ENCODE data around the gene ORM1.
A peak's percentile ranks its signal among the peaks of the same experiment; 100 is the strongest.

Gene ORM1

GRCh38 chr9:114373960-114374730 lies 51.2 kb downstream of the ORM1 start:
- peaks cover 76% of the 10 kb centered on the region for H3K36me3 Mint-ChIP-seq (ENCODE audit: low read depth)
- H3K27ac Mint-ChIP-seq: peak overlapping the region; percentile 84
- peak overlapping the region; percentile 30 for H3K4me3 Mint-ChIP-seq
- ATAC-seq (no peak), DNase-seq (no peak)
- H3K9me3 Mint-ChIP-seq: peaks cover 3% of the 10 kb centered on the region
- peaks cover 86% of the 10 kb centered on the region for H3K4me1 Mint-ChIP-seq
- no peaks in the 10 kb centered on the region for H3K27me3 Mint-ChIP-seq

DNA sequence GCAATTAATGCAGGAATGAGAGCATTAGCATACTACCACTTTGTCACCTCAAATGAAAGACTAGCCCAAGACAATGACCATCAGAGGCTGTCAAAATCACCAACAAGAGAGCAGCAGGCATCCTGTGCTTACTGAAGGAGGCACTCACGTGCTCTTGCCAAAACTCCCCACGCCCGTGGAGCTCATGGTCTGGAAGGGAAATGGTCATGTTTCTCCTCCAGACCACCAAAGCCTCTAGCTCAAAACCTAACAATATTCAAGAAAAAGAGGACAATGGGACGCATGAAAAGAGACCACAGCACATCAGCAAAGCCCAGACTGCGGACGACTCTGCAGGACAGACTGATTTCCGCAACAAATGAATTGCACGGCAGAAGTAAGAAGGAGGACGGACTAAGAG lies 52.0 kb downstream of the ORM1 start:
- DNase-seq (no peak), ATAC-seq (no peak)
- peak overlapping the region; percentile 84 for H3K27ac Mint-ChIP-seq
- H3K36me3 Mint-ChIP-seq (ENCODE audit: low read depth): peaks cover 75% of the 10 kb centered on the region
- H3K9me3 Mint-ChIP-seq: no peaks in the 10 kb centered on the region
- peak overlapping the region; percentile 18 for H3K4me3 Mint-ChIP-seq
- H3K27me3 Mint-ChIP-seq: no peaks in the 10 kb centered on the region
- H3K4me1 Mint-ChIP-seq: peaks cover 87% of the 10 kb centered on the region

DNA sequence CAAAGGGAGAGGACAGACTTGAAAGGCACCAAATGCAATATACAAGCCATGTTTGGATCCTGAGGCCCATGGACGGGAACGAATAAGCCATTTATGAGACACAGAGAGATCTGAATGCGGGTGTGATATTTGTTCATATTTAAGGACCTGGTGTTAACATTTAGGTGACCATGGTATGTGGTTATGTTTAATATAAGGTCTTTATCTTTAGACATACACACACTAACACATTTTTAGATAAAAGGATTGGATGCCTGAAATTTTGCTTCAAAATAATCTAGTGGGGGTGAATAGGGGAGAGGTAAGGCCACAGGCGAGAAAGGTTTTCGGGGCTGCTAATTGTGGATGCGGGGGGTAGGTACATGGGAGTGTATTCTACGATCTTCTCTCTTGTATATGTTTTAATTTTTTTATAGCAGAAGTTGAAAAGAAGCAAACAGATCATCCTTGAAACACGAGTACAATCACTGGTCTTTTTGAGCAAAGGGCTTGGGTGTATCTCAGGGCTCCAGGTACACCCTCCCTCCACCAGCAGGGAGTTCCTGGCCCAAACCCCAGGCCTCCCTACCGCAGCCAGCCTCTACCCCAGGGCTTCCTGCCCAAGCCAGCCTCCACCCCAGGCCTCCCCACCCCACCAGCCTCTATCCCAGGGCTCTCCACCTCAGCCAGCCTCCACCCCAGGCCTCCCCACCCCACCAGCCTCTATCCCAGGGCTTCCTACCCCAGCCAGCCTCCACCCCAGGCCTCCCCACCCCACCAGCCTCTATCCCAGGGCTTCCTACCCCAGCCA lies 52.7 kb downstream of the ORM1 start:
- Mint-ChIP-seq H3K4me3 (peak overlapping the region; percentile 18), H3K4me1 (peaks cover 91% of the 10 kb centered on the region), H3K27ac (peak overlapping the region; percentile 84), H3K27me3 (no peaks in the 10 kb centered on the region), H3K36me3 (ENCODE audit: low read depth) (peaks cover 75% of the 10 kb centered on the region), H3K9me3 (no peaks in the 10 kb centered on the region)
- ATAC-seq (no peak), DNase-seq (peak; percentile 37)

All from activated naive CD8-positive, alpha-beta T cell treated with anti-CD3 and anti-CD28 coated beads, Interleukin-2, amount 50 U/mL, for 24 hours (primary cell).